Panc1 (cell line): ENCODE measurements around the gene EHMT2. TPM values are rescaled to one million over a fixed set of nuclear protein-coding genes. Genes with fewer than 3 reads are reported as not detected.
A peak's percentile ranks its signal among the peaks of the same experiment; 100 is the strongest.

Source experiments
- ATAC-seq: fragments of 200-7000 bp; cut with Tn5 transposase; 2 replicates; pipeline ENCODE4 v1.9.1; 2020; ENCODE audit warnings: mild to moderate bottlenecking, moderate library complexity
- BruUV-seq: library from RNA; stranded (reverse); fragments of 400-500 nt; replicated peaks from 2 replicates; lab custom pipeline; 2021; lab: Mats Ljungman, UMichigan
- CTCF ChIA-PET: fragments of 300-600 bp; sonication (Branson Sonifier 250); formaldehyde crosslinking; loops from one replicate; lab custom pipeline; 2022; ENCODE audit warnings: antibody characterized with exemption; lab: Charles Lee
- POLR2A ChIA-PET: fragments of 300-600 bp; sonication (Branson Sonifier 250); formaldehyde crosslinking; loops from one replicate; lab custom pipeline; 2022; ENCODE audit warnings: antibody characterized with exemption; lab: Charles Lee
- DNase-seq: peaks from one replicate; pipeline ENCODE4 v3.0.0-alpha.2; 2010; ENCODE audit warnings: low read depth, low spot score
- H3K27ac ChIP-seq: 2 replicates; pipeline ENCODE4 v1.5.1; 2011; ENCODE audit warnings: mild to moderate bottlenecking, low read length, inconsistent platforms
- H3K27me3 ChIP-seq: fragments of 200-500 bp; sonication (Bioruptor generic); 2 replicates; pipeline ENCODE4 v1.6.0; 2014; ENCODE audit warnings: low read length, inconsistent platforms; ENCODE audit not compliant: control insufficient read depth, insufficient read depth
- H3K36me3 ChIP-seq: fragments of 200-500 bp; sonication (Bioruptor generic); 2 replicates; pipeline ENCODE4 v1.5.1; 2014; ENCODE audit warnings: inconsistent platforms, mild to moderate bottlenecking, low read length, moderate library complexity; ENCODE audit not compliant: control insufficient read depth, insufficient read depth
- H3K4me1 ChIP-seq: 2 replicates; pipeline ENCODE4 v1.5.1; 2011; ENCODE audit warnings: inconsistent platforms, mild to moderate bottlenecking, low read length, moderate library complexity; ENCODE audit not compliant: control insufficient read depth, insufficient read depth
- H3K4me3 ChIP-seq, 2 experiments: 2 replicates each; pipeline ENCODE4 v1.5.1; 2011 to 2012; ENCODE audit warnings: low read depth in 2 of 2, low read length in 2 of 2, mild to moderate bottlenecking in 2 of 2, inconsistent platforms in 1 of 2, moderate library complexity in 1 of 2
- H3K9me3 ChIP-seq: fragments of 200-500 bp; sonication (Bioruptor generic); 2 replicates; pipeline ENCODE4 v1.5.1; 2014; ENCODE audit warnings: low read depth, mild to moderate bottlenecking, inconsistent platforms, low read length, moderate library complexity; ENCODE audit not compliant: control insufficient read depth, insufficient read depth
- POLR2AphosphoS5 ChIP-seq: IDR thresholded peaks from 2 replicates; pipeline ENCODE4 v1.6.1; 2012; ENCODE audit warnings: mild to moderate bottlenecking, low read depth, low read length, moderate library complexity
- SIN3A ChIP-seq: IDR thresholded peaks from 2 replicates; pipeline ENCODE4 v1.6.1; 2012; ENCODE audit warnings: low read depth, mild to moderate bottlenecking, low read length, moderate library complexity, borderline replicate concordance; ENCODE audit not compliant: insufficient read depth
- TCF7L2 ChIP-seq: IDR thresholded peaks from 2 replicates; pipeline ENCODE4 v1.6.1; 2011; ENCODE audit warnings: mild to moderate bottlenecking, low read depth, low read length, inconsistent platforms
- in situ Hi-C: cut with HindIII; loops from 2 replicates; pipeline ENCODE4 v1.10.0; 2016; ENCODE audit warnings: low sequenced_read_pairs, low pct_unique_long_range_greater_than_20kb
- intact Hi-C: fragments of 100-400 bp; cut with micrococcal nuclease; formaldehyde crosslinking; loops from one replicate; pipeline ENCODE4 v1.10.0; 2022; ENCODE audit not compliant: unreplicated experiment
- total RNA-seq: library from RNA; stranded (reverse); gene quantifications from one replicate; pipeline ENCODE4 v1.2.1, GENCODE V29; 2021; ENCODE audit not compliant: unreplicated experiment
- TF ChIP-seq, protein P1 (sequence below), 2 experiments: IDR thresholded peaks; 2 replicates each; pipeline ENCODE4 v1.6.1; 2011 to 2012; ENCODE audit warnings: low read depth in 2 of 2, control low read depth in 1 of 2, low read length in 1 of 2, mild to moderate bottlenecking in 1 of 2, moderate library complexity in 1 of 2; ENCODE audit not compliant: insufficient read depth in 1 of 2
- TF ChIP-seq, protein P2 (sequence below): fragments of 450-650 bp; IDR thresholded peaks from 2 replicates; pipeline ENCODE4 v1.5.1; 2017; ENCODE audit warnings: mild to moderate bottlenecking

The EHMT2 gene
- total RNA-seq, 1 experiment from 2014 or later = 60.4 TPM

DNA sequence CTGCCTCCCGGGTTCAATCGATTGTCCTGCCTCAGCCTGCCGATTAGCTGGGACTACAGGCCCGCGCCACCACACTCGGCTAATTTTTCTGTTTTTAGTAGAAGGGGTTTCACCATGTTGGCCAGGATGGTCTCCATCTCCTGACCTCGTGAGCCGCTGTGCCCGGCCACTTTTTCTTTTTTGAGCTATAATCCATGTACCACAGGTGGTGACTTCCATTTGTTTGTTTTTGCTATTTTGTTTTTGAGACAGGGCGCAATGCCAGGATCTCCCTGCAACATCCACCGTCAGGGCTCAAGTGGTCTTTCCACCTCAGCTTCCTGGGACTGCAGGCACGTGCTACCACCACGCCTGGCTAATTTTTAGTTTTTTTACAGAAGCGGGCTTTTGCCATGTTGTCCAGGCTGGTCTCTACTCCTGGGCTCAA is 61.4 kb downstream of the EHMT2 start:
- 0 out of 2 replicates have a peak, but pooled peaks have one; percentile 25 for TF ChIP-seq SIN3A
- TF ChIP-seq, protein P1, sequence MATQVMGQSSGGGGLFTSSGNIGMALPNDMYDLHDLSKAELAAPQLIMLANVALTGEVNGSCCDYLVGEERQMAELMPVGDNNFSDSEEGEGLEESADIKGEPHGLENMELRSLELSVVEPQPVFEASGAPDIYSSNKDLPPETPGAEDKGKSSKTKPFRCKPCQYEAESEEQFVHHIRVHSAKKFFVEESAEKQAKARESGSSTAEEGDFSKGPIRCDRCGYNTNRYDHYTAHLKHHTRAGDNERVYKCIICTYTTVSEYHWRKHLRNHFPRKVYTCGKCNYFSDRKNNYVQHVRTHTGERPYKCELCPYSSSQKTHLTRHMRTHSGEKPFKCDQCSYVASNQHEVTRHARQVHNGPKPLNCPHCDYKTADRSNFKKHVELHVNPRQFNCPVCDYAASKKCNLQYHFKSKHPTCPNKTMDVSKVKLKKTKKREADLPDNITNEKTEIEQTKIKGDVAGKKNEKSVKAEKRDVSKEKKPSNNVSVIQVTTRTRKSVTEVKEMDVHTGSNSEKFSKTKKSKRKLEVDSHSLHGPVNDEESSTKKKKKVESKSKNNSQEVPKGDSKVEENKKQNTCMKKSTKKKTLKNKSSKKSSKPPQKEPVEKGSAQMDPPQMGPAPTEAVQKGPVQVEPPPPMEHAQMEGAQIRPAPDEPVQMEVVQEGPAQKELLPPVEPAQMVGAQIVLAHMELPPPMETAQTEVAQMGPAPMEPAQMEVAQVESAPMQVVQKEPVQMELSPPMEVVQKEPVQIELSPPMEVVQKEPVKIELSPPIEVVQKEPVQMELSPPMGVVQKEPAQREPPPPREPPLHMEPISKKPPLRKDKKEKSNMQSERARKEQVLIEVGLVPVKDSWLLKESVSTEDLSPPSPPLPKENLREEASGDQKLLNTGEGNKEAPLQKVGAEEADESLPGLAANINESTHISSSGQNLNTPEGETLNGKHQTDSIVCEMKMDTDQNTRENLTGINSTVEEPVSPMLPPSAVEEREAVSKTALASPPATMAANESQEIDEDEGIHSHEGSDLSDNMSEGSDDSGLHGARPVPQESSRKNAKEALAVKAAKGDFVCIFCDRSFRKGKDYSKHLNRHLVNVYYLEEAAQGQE (IDR thresholded peaks at IDR 0.05; ENCODE audit: insufficient read depth in 1 of 2, low read depth in 2 of 2, low read length in 1 of 2) = no peak
- Histone ChIP-seq H3K27ac (peak overlapping the region; percentile 95), H3K27me3 (no peaks in the 10 kb centered on the region), H3K4me3 (peak overlapping the region; percentile 77 to 95), H3K36me3 (peaks cover 21% of the 10 kb centered on the region), H3K4me1 (peaks cover 38% of the 10 kb centered on the region), H3K9me3 (no peaks in the 10 kb centered on the region)
- intact Hi-C loops = loop anchor here (10.0 kb wide), 1 partner anchor 101 kb away; the partner anchor contains the start of gene CLIC1
- no TSS peak for BruUV-seq
- in situ Hi-C loops = no loop called here
- ChIA-PET CTCF (no interaction called here), POLR2A (no interaction called here)
- DNase-seq = no peak
- ATAC-seq = no peak

DNA sequence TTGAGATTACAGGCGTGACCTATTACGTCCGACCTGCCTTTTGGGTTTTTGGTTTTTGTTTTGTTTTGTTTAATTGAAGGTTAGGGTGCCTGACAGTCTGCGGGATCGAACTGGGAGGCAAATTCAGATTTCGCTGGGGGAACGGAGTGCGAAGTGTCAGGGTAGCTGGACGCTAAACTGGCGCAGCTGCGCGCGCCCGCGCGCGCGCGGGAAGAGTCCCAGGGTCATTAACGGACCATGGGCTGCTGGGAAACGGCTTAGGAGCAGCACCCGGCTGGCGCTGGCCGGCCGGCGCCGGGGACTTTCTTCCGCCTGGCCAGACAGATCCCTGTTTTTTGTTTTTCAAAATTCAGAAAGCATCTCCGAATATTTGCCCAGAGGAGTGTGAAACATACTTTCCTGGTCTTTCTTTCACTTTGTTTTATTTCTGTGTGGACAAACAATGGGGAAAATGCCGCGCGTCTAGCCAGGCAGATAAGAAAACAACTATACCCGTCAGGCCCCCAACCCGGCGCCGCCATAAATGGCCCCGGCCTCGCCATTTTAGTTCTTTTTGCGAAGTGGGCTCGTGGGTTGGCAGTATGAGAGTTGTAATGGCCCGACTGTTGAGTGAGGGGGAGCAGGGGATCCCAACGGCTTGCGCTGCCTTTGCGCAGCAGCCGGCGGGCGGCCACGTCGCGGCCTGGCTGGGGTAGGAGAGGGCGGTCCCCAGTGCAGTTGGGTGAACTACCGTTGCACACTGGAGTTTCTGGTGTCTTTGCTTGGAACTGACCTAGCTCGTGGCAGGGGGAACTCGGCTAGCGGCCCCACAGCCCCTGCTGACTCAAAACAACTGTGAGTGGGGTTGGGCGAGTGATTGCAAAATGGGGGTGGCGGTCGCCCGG is 62.9 kb downstream of the EHMT2 start:
- in situ Hi-C loops (no loop called here), intact Hi-C loops (loop anchor here (5.0 to 10.0 kb wide), 2 partner anchors 100 to 152 kb away; partner anchors contain the start of genes CLIC1 and LY6G5C)
- BruUV-seq = no TSS peak
- Histone ChIP-seq H3K4me1 (peaks cover 30% of the 10 kb centered on the region), H3K27ac (peak overlapping the region; percentile 95), H3K4me3 (peak overlapping the region; percentile 77 to 95), H3K9me3 (no peaks in the 10 kb centered on the region), H3K27me3 (no peaks in the 10 kb centered on the region), H3K36me3 (peaks cover 21% of the 10 kb centered on the region)
- ChIA-PET POLR2A (interaction anchor here (0.6 to 0.7 kb wide), 4 partner anchors 41 to 211 kb away, joined by 4 to 6 read pairs (median 6); no protein-coding TSS in a partner anchor), CTCF (no interaction called here)
- DNase-seq (no peak), ATAC-seq (peak; percentile 89)
- TF ChIP-seq, protein P2, sequence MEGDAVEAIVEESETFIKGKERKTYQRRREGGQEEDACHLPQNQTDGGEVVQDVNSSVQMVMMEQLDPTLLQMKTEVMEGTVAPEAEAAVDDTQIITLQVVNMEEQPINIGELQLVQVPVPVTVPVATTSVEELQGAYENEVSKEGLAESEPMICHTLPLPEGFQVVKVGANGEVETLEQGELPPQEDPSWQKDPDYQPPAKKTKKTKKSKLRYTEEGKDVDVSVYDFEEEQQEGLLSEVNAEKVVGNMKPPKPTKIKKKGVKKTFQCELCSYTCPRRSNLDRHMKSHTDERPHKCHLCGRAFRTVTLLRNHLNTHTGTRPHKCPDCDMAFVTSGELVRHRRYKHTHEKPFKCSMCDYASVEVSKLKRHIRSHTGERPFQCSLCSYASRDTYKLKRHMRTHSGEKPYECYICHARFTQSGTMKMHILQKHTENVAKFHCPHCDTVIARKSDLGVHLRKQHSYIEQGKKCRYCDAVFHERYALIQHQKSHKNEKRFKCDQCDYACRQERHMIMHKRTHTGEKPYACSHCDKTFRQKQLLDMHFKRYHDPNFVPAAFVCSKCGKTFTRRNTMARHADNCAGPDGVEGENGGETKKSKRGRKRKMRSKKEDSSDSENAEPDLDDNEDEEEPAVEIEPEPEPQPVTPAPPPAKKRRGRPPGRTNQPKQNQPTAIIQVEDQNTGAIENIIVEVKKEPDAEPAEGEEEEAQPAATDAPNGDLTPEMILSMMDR = no peak
- TF ChIP-seq SIN3A (peak; percentile 88; the same call in 1 of the 2 replicates), POLR2AphosphoS5 (peak; percentile 100), TCF7L2 (no peak)
- TF ChIP-seq, protein P1 (IDR thresholded peaks at IDR 0.05; ENCODE audit: insufficient read depth in 1 of 2, low read depth in 2 of 2, low read length in 1 of 2) = peak in 1 of 2 experiments; percentile 15; a peak in 1 of 4 replicates
